GM19467 (cell line): ENCODE data around the gene CEACAM19.
"Not testable (repeated sequence)": the region's sequence is repeated elsewhere in the genome, so short reads cannot be mapped to it uniquely, and the experiment has no call there.

ENCODE experiments used
- ATAC-seq: cut with Tn5 transposase; IDR thresholded peaks from one replicate; pipeline ENCODE4 v1.9.1; 2021; ENCODE audit warnings: mild to moderate bottlenecking, moderate library complexity; ENCODE audit not compliant: unreplicated experiment

Gene CEACAM19, protein sequence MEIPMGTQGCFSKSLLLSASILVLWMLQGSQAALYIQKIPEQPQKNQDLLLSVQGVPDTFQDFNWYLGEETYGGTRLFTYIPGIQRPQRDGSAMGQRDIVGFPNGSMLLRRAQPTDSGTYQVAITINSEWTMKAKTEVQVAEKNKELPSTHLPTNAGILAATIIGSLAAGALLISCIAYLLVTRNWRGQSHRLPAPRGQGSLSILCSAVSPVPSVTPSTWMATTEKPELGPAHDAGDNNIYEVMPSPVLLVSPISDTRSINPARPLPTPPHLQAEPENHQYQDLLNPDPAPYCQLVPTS

DNA sequence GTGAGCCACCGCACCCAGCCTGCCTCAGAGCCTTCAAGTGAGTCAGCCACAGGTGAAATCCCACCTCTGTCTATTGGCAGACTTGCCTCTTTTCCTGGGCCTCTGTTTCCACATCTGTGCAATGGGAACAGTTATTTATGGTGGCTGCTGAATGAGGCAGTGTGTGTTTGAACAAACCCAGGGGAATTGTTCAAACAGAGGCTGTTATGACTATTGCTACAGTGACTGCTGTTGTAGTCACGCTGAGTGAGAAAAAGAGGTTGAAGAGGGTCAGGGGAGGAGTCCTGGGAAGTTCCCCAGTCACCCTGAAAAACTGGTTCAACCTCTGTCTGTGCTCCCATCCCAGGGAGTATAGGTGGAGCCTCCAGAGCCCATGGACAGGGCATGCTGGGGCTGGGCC is at the start of gene CEACAM19:
TSS of gene CEACAM19 (plus strand) at position 83 of the 400 bp plus-strand sequence. CDS start 450 bp downstream, outside the sequence.
- ATAC-seq, result no peak

DNA sequence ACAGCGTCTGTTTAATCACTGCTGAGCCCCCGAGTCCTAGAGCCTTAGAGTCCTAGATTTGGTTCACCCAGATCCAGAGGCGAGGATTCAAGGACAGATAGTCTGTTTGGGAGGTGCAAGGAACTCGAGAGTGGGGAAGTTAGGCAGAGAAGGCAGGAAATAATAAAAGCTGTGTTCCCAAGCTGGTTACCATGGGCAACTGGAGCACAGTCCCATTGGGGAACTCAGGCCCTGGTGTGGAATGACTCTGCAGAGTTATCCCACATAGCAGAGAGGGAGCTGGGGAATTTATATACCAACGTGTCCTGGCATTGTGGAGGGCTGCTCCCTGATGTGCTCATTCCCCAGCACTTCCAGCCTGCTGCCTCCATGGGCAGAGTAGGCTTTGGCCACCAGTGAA is 48.2 kb upstream of the CEACAM19 start:
- ATAC-seq, result no peak

DNA sequence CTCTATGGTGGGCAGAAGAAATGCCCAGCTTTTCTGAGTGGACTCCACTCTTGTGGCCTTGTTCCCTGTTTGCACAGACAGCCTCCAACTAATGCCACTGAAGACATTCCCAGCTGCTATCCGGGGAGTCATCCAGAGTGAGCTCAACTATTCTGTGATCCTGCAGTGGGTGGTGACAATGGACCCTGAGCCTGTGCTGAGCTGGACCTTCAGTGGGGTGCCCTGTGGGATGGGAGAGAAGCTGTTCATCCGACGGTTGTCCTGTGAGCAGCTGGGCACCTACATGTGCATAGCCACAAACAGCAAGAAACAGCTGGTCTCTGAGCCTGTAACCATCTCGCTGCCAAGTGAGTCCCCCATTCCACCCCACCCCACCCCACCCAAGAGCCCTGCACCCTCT is 47.7 kb upstream of the CEACAM19 start:
- ATAC-seq, result no peak

DNA sequence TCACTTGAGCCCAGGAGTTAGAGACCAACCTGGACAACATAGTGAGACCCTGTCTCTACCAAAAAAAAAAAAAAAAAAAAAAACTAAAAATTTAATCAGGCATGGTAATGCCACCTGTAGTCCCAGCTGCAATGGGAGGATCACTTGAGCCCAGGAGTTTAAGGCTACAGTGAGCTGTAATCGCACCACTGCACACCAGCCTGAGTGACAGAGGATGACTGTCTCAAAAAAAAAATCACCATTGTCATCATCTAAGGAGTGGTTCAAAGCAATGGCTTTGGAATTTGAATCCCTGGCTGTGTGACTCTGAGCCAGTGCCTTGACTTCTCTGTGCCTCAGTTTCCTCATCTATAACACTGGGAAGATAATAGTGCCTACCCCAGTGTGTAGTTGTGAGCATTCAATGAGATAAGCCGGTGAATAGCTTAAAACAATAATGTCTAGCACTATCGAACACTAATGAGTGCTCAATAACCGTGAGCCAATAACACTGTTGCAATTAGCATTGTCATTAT is 46.4 kb upstream of the CEACAM19 start:
- no peak for ATAC-seq

DNA sequence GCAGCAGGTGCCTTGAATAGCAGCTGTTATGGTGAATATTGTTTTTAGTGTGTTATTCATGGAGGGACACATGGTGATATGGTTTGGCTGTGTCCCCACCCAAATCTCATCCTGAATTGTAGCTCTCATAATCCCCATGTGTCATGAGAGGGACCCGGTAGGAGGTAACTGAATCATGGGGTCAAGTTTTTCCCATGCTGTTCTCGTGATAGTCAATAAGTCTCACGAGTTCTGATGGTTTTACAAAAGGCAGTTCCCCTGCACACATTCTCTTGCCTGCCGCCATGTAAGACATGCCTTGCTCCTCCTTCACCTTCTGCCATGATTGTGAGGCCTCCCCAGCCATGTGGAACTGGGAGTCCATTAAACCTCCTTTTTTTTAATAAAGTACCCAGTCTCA is 45.6 kb upstream of the CEACAM19 start:
- not testable (repeated sequence) for ATAC-seq

DNA sequence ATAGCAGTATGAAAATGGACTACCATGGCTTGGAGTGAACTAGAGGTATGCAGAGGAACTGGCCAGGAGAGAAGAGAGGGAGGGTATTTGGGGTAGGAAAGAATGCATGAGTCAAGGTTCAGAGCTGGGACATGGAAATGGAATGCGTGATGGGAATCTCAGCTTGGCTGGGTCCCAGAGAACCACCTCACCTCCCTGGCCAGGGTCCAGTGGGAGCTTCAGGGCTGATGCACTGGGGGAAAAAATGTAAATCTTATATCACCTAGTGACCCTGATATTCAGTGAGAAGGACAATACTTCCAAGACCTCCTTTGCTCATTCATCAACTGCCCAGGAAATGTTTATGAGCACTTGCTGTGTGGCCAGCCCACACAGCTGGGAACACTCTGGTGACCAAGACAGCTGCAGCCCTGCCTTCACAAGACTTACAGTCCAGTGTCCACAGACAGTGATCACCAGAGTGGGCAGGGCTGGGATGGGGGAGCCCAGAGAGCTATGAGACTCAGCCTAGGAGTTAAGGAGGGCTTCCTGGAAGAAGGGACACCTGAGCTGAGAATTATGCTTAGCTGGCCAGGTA is 45.1 kb upstream of the CEACAM19 start:
- ATAC-seq, result no peak

DNA sequence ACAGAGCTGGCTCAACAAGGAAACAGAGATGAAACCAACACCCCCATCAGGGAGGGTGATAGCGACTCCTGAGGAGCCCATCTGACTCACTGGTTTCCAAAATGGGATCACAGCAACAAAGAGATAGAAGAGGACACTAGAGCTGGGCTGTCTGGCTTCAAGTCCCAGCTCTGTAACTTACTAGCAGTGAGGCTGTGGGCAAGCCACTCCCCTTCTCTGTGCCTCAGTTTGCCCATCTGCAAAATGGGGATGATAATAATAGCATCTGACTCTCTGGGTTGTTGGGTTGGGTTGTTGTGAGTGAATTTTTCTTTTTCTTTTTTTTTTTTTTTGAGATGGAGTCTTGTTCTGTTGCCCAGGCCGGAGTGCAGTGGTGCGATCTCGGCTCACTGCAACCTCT is 43.7 kb upstream of the CEACAM19 start:
- ATAC-seq, result no peak

DNA sequence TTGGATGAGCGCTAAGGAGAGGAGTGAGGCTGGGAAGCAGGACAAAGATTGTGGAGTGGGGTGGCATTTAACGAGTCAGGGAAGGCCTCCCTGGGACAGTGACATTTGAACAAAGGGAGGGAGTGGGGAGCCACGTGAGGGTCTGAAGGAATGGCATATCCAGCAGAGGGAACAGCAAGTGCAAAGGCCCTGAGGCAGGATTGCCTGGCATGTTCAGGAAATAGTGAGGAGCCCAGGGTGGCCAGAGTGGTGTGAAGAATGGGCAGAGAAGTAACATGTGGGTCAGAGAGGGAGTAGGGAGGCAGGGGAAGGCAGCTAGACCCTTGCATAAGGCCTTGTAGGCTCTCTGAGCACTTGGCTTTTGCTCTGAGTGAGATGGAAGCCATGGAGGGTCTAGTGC is 42.5 kb upstream of the CEACAM19 start:
- ATAC-seq, result no peak

DNA sequence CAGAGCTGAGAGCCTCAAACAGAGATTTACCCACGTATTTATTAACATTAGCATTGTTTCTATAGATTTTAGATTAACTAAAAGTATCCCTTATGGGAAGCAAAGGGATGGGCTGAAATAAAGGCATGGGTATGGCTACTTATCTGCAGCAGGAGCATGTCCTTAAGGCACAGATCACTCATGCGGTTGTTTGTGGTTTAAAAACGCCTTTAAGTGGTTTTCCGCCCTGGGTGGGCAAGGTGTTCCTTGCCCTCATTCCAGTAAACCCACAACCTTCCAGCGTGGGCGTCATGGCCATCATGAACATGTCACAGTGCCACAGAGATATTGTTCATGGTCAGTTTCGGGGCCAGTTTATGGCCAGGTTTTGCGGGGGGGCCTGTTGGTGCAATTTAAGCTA is 39.7 kb upstream of the CEACAM19 start:
- ATAC-seq, result not testable (repeated sequence)

DNA sequence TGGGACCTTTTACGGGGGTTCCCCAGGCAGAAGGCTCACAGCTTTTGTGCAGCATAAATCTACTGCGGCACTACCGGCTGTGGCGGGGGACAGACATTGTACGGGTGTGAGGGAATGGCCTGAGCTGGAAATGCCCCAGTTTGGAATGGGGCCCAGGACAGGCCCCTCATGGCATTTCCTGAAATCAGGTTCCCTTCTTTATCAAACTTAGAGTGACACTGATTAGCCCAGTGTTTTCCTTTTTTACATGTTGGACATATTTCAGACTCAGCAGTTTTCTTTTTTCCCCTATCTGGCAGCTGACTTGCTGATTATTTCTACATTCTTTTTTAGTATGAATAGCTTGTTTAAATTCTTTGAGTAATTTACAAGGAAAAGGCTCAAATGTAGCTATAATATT is 37.2 kb upstream of the CEACAM19 start:
- not testable (repeated sequence) for ATAC-seq

DNA sequence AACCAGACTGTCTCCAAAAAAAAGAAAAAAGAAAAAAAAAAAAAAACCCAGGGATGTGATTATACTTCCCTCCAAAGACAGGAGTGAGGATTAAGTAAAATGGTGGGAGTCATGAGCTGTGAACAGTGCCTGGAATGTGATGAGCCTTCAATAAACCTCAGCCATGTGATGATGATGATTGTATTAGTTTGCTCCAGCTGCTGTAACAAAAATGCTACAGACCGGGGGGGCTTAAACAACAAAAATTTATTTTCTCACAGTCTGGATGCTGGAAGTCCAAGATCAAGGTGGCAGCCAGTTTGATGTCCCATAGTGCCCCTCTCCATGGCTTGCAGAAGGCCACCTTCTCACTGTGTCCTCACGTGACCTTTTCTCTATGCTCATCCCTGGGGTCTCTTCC is 36.5 kb upstream of the CEACAM19 start:
- ATAC-seq, result no peak

DNA sequence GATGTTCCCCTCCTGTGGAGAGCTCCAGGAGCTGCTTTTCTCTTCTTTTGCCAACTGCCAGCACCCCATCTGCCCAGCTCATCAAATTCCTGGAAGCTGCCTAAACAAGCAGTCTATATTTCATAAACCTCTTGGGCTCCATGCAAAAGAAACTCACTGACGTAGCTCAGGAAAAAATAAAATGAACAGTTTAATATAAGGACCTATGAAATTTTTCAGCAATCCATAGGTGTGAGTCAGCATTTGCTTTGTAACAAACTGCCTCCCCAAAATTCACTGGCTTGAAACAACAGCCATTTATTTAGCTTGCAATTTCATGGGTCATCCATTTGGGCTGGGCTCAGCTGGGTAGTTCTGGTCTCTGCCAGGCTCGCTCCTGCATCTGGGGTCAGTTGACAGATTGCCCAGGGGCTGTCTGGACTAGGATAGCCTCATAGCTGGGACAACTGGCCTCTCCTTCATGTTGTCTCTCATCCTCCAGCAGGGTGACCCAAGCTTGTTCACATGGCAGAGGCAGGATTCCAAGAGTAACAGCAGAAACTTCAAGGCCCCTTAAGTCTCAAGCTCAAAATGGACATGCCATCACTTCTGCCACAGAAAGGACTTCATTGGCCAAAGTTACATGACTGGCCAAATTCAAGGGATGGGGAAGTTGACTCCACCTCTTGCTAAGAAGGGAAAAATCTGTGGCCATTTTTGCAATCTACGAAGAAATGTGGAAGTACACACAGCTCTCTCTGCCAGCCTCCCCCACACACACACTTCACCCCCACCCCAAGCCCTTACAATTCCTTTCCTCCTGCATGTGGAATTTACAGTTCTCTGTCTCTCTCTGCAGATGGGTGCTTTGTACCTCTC is 35.5 kb upstream of the CEACAM19 start:
- no peak for ATAC-seq

DNA sequence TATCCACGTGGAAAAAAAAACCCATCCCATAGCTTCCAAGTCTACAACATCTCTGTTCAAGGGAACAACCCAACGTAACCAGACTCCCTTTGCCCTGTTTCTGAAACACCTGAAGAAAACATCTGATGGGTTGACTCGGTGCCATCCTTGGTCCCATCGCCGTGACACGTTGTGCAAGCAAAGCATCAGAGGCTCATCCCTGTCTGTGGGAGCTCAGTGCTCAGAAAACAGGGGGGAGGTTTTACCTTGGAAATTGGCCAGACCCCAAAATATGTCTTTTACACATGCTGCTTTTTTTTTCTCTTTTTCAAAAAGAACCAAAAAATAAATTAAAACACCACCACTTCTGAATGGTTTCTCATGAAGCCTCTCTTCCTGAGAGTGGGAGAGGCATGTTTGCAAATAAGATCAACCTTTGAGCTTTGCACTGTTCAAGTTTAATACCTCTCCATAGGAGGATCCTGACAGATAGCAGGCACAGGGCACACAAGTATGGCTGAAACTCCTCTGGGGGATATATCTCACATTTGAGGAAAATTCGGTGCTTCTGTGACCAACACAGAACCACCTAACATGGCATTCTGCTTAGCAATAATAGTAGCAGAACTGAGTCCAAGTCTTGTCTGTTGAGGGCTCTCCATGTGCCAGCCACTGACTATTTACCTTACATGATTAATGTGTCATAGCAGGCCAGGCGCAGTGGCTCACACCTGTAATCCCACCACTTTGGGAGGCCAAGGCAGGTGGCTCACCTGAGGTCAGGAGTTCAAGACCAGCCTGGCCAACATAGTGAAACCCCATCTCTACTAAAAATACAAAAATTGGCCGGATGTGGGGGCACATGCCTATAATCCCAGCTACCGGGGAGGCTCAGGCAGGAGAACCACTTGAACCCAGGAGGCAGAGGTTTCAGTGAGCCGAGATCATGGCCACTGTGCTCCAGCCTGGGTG is 34.6 kb upstream of the CEACAM19 start:
- ATAC-seq, result no peak

DNA sequence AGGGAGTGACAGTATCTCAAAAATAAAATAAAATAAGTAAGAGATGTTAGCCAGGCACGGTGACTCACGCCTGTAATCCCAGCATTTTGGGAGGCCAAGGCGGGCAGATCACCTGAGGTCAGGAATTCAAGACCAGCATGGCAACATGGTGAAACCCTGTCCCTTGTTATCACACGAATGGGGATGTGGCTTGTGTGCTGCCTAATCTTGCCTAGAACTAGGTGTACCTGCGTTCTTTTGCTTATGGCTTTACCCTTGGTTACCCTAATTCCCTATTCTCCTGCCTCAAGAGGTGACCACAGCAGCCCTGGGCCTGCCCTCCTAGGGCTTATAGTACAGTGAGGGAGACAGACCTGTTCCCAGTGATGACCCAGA is 33.9 kb upstream of the CEACAM19 start:
- ATAC-seq, result no peak

DNA sequence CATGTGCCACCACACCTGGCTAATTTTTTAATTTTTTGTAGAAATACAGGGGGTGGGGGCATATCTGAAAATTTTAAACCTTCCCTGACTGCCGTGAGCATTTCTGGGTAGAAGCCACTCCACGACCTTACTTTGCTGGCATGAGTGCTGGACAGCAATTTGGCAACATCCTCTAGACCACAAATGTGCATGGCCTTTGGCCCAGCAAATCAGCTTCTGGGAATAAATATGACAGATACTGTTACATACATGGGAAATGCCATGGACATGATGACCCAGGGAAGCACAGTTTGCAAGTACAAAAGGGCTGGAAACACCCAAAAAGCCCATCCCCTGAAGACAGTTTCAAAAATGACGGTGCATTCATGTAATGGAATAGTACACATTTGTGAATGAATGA is 30.8 kb upstream of the CEACAM19 start:
- no peak for ATAC-seq

DNA sequence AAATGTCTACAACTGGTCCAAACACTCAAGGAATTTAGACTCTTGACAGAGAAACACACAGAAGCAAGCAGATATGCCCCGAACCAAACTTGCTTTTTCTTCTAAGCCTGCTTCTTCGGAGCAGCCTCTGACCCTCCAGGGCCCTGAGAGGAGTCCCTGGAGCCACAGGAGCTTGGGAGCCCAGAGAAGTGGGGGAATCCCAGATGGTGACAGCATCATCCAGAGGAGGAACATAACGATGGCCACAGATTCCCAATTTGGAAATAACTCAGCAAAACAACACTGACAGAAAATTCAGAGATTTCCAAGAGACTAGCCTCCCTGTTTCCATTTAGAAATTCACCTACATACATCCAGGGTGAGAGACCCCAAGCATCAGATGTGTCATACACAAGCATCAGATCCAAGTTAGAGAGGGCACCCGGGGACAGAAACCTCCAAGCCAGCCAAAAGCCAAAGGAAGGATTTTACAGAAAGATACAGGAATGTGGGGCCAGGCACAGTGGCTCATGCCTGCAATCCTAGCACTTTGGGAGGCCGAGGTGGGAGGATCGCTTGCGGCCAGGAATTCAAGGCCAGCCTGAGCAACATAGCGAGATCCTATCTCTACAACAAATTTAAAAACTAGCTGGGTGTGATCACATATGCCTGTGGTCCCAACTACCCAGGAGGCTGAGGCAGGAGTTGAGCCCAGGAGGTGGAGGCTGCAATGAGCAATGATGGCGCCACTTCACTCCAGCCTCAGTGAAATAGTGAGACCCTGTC is 29.6 kb upstream of the CEACAM19 start:
- ATAC-seq, result no peak

DNA sequence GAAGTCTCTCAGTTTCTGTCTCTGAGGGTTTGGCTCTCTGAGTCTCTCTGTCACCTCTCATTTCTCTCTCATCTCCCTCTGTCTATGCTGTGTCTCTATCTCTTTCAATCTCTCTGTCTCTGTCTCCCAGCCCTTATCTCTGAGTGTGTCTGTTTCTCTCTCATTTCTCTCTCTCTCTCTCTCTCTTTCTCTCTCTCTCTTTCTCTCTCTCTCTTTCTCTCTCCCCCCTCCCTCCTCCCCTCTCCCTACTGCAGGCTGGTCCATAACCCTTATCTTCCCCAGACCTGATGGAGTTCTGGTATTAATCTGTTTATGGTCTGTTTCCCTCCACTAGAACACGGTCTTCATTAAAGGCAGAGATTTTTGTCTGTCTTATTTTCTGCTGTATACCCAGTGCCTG is 28.9 kb upstream of the CEACAM19 start:
- no peak for ATAC-seq

DNA sequence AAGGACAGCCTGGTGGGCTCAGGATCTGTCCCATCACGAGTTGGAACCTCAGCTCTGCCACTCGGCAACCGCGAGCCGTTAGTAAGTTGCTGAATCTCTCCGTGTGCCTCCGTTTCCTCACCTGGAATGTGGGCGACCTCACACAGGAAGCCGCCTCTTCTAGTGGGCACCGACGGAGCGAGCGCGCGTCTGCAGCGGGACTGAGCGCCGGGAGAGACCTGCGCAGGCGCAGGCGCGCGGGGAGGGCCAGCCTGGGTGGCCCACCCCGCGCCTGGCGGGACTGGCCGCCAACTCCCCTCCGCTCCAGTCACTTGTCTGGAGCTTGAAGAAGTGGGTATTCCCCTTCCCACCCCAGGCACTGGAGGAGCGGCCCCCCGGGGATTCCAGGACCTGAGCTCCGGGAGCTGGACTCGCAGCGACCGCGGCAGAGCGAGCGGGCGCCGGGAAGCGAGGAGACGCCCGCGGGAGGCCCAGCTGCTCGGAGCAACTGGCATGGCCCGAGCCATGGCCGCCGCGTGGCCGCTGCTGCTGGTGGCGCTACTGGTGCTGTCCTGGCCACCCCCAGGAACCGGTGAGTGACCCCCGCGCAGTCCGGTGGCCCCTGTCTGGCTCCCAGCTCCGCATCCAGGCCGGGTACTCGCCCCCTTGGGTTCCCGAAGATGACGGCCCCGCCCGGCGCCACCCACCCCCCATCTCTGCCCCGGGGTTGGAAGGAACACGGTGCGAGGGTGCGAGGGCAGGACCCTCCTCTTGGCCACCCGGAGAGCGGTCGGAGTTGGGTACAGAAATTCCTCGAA is 27.5 kb upstream of the CEACAM19 start, which contains the start of gene PVR:
TSS of gene PVR (plus strand) at position 306 of the 797 bp plus-strand sequence. CDS start at position 493, 187 bp downstream.
- ATAC-seq, result no peak
